Activated CD4-positive, alpha-beta T cell treated with anti-CD3 and anti-CD28 coated beads for 1 hour (primary cell): ENCODE measurements around the gene TAC1.
"Not testable (repeated sequence)": the region's sequence is repeated elsewhere in the genome, so short reads cannot be mapped to it uniquely, and the experiment has no call there.

ENCODE experiments used
- DNase-seq: peaks from one replicate; pipeline ENCODE4 v3.0.0-alpha.2; 2020

TAC1 gene, protein sequence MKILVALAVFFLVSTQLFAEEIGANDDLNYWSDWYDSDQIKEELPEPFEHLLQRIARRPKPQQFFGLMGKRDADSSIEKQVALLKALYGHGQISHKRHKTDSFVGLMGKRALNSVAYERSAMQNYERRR

DNA sequence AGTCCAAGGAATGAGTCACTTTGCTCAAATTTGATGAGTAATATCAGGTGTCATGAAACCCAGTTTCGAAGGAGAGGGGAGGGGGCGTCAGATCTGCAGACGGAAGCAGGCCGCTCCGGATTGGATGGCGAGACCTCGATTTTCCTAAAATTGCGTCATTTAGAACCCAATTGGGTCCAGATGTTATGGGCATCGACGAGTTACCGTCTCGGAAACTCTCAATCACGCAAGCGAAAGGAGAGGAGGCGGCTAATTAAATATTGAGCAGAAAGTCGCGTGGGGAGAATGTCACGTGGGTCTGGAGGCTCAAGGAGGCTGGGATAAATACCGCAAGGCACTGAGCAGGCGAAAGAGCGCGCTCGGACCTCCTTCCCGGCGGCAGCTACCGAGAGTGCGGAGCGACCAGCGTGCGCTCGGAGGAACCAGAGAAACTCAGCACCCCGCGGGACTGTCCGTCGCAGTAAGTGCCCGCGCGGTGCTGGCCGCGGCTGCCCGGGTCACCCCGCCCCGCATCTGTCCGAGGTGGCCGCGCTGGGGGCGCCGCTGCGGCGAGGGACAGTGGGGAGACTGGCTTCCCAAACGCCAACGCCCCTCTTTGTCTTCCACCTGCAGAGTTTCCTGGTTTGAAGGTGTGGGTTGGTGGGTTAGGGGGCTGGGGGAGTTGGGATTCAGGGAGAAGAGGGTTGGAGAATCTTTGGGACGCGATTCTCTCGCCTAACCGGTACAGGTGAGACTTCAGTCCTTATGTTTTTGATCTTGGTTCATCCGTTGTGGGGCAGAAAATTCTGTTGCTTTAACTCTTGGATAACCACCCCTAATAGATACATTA, at the start of gene TAC1:
Gene TAC1 (plus strand): TSS at position 351 of the 829 bp plus-strand sequence. CDS start 527 bp downstream, outside the sequence.
- DNase-seq: no peak

DNA sequence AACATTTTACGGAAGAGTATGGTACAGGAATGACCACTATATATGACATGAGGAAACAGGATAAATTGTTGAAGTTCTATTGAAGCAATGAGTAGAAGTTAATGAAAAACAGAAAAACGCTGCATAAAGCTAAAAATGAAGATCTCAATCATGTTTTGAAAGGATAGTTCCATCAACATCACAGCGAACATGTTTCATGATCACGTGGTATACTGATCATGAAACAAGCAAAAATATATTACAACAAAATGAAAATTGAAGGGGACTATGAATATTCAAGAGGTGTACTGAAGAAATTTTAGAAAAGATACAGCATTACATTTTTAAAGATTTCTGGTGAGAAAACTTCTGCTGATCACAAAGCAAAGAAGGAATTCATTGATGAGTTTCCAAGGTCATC, 45.9 kb upstream of the TAC1 start:
- no peak for DNase-seq

DNA sequence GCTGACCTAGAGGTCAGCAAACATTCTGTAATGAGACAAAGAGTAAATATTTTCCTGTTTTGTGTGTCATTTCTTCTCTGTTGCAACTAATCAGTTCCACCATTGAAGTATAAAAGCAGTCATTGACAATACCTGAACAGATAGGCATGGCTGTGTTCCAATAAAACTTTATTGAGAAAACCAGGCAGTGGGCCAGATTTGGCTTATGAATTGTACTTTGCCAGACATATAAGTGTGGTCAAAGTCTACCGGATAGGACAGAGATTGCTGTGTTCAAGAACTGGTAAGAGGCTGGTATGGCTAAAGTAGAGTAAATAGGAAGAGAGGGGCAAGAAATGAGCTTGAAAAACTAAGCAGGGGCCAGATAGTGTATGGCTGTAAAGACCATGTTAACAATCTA, 38.3 kb upstream of the TAC1 start:
- DNase-seq: no peak

DNA sequence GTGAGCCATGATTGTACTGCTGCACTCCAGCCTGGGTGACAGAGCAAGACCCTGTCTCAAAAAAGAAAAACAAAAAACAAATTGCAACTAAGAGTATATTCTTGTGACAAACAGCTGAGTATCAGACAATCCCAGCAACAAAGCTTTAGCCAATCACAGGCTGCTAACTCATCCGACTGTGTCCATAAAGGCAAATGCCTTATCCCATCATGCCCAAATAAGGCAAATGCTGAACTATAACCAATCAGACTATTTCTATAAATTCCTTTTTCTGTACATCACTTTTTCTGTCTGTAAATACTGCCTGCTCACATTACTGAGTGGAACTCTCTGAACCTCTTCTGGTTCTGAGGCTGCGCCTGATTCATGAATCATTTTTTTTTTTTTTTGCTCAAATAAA, 37.5 kb upstream of the TAC1 start:
- no peak for DNase-seq

DNA sequence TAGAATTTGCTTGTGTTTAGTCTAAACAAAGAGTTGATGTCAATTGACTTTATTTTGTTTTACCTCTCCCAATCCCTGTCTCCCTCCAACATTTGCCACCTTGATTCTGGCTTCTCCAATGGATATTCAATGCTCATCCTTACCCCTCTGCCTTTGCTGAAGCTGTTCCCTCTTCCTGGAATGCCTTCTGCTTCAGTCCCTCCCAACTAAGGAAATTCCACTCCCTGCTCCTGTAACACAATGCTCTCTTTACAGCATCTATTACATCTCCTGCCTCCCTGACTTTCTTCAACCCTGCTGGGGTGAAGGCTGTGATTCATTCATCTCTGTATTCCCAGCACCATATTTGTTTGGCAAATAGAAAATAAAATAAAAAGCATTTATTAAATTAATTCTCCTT, 34.5 kb upstream of the TAC1 start:
- DNase-seq: no peak

DNA sequence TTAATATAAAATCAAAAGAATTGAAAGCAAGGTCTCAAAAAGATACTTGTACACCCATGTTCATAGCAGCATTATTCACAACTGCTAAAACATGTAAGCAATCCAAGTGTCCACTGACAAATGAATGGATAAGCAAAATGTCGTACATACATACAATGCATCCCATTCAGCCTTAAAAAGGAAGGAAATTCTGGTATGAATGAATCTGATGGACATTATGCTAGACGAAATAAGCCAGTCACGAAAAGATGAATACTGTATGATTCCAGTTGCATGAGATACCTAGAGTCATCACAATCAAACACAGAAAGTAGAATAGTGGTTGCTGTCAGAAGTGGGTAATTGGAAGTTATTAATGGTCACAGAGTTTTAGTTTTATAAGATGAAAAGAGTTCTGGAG, 9.5 kb upstream of the TAC1 start:
- no peak for DNase-seq

DNA sequence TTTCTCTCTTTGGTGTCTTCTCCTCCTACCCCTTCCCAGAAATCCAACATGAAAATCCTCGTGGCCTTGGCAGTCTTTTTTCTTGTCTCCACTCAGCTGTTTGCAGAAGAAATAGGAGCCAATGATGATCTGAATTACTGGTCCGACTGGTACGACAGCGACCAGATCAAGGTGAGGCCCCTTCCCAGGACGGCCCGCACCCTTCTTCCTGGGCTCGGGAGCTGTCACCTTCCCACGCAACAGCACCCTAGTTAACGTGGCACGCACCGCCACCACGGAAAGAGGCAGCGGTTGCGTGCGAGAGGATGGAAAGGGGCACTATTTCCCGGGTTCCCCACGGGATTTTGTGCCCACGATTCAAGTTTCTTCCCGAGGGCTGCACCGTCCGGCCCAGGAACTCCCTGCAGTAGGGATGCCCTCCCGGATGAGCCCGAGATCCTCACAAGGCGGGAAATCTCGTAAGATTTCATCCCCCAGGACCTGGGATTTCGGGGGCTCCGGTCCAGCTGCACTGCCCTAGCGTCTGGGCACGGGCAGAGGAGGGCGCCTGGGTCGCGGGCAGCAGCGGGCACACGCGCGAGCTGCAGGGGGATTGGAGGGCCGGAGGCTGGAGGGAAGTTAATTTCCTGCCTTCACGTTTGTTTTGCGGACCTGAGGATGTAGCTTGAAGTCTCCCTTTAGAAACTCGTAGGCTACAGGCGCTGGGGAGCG, 834 bp downstream of the TAC1 start:
- DNase-seq: no peak

DNA sequence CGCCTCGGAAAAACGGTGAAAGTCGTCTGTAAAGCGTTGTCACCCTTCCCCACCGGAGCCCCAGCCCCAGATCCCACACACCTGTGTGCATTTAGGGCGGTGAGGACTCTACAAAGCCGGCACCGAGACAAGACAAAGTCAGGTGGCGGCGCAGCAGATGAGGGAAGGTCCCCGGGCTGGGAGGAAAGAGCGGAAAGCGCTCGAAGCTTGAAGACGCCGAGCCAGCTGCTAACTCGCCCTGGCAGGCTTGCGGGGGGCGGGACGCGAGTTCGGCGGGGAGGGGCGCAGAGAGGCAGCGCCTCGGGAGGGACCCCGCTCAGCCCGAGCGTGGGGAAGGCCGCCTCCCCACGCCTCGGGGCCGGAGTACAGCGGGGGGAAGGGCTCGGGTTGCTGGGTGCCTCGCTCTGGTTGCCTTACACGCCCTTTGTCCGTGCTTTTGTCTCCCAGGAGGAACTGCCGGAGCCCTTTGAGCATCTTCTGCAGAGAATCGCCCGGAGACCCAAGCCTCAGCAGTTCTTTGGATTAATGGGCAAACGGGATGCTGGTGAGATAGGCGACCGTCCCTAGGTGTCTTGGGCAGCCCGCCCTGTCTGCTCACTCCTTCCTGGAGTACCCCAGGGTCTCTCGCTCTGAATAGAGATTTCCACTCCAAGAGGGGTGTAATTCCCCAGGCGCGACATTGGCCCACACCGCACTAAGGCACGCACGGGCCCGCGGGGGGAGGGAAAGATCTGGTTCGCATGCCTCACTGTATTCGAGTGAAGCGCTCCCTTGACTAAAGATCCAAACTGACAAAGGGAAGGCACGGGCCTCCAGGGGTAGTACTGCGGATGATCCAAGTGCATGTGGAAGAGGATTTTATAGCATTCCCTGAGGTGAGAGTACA, 1.6 kb downstream of the TAC1 start:
- no peak for DNase-seq

DNA sequence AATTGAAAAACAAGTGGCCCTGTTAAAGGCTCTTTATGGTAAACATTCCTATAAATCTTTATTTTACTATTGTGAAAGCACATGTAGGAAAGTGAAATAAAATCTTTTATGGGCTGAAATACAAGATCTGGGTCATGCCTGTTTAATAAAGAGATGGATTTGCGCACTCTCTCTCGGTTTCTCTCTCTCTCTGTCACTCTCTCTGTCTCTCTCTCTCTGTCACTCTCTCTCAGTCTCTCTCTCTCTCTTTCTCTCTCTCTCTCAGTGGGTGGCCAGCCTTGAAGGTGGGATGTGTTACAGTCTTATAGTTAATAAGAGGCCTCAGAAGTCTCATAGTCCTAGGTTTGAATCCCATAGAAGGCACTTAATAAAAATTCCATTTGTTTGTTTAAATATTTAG, 2.4 kb downstream of the TAC1 start:
- no peak for DNase-seq

DNA sequence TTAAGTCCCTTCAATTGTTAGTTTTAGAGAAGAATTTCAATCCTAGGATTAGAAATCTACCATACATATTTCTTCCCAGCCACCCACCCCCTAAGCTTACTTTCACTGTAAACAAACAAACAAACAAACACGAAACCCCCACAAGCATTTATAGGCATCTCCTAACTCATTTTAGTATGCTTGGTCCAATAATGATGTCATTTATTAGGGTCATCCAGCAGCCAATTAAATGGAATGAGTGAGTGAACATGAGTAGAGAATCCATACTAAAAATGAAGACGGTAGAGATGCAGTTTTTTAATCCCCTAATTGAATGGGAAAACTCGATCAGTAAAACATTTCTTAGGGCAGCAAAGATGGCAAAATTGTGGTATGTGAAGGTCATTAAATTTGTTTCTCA, 3.2 kb downstream of the TAC1 start:
- no peak for DNase-seq

DNA sequence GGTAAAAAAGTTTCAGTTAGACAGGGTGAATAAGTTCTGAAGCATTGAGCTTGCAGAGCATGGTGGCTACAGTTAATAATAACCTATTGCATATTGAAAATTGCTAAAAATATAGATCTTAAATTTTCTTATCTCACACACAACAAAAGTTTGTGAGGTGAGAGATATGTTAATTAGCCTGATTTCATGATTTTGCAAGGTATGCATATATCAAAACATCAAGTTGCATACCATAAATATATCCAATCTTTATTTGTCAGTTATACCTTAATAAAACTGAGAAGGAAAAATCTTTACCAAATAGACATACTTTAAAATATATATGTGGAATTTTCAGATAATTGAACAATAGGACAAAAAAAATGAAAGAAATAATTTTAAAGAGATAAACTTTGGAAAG, 16.6 kb downstream of the TAC1 start:
- no peak for DNase-seq

DNA sequence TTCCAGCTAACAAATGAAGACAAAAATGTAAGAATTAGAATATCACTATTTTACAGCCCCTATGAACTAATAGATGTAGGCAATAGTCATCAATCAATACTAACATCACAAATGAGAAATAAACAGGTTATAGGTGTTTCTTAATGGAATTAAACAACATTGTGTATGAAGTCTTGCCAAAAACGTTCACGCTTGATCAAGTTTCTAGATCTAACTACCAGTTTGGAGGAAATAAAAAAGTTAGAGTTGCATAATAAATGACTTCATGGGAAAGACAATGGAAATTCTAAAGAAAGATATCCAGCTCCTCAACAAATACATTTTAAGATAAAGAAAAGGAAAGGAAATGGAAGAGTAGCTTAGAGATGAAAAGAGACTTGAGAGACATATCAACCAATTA, 19.7 kb downstream of the TAC1 start:
- no peak for DNase-seq

DNA sequence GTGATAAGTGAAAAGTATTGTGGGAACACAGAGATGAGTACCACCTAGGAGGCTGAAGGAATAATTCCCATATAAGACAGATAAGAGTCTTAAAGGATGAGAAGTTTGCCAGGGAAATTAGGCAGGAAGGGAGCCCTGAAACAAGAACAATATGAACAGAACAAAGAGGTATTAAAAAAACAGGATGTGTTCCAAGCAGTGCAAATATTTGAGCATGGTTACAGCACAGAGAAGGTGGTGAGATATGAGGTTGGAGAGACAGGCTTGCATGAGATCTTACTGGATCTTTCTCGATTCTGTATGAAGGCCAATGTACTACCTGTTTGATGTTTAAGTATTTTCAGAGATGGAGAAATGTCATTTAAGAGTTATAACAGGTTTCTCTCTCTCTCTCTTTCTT, 20.3 kb downstream of the TAC1 start:
- no peak for DNase-seq

DNA sequence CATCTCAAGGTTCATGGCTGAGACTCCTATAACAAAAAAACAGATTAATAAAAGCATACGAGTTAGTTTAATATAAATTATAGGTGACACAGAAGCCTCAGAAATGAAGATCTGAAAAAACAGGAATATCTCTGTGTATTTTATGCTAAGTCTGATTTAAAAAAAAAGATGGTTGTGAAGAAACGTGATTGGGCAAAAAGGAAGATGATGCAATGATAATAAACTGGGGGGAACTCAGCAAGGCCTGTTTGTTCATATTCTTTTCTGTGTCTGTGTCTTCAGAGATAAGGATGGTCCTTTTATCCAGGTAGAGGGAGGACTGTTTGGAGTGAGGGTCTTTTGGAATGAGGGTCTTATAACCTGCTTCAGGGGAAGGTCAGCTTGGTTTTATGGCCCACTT, 25.9 kb downstream of the TAC1 start:
- no peak for DNase-seq

DNA sequence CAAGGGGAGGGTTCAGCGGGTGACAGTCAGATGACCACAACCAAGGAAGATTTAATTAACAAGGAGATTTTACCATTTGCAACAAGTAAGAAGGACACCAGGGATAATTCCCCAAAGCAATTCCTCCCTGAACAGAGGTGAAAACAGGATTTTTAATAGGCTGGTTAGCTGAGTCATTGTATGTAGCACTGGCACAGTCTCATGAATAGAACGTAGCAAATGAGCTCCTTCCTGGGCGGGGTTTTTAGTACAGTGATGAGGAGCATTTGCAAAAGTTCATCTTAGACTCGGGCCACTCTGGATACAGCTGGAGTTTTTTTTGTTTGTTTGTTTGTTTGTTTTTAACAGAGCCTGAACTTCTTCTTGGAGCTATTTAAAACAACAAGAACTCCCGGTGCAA, 39.0 kb downstream of the TAC1 start:
- no peak for DNase-seq

DNA sequence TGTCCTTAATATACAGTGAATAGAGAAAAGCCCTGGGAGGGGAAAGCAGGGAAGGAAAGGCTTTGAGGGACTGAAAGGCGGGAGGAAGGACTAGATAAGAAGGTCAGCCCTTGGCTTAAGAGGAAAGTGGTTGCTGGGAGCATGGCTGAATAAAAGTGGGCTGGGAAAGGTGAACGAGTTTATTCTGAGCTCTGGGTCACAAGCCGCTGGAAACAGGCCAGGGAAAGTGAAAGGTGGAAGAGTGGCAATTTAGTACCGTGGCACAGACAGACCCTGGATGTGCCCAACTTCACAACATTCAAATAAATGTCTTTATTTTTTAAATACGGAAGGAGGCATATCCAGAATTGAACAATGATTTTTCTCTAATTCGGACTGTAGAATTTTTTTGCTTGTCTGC, 39.7 kb downstream of the TAC1 start:
- DNase-seq: no peak

DNA sequence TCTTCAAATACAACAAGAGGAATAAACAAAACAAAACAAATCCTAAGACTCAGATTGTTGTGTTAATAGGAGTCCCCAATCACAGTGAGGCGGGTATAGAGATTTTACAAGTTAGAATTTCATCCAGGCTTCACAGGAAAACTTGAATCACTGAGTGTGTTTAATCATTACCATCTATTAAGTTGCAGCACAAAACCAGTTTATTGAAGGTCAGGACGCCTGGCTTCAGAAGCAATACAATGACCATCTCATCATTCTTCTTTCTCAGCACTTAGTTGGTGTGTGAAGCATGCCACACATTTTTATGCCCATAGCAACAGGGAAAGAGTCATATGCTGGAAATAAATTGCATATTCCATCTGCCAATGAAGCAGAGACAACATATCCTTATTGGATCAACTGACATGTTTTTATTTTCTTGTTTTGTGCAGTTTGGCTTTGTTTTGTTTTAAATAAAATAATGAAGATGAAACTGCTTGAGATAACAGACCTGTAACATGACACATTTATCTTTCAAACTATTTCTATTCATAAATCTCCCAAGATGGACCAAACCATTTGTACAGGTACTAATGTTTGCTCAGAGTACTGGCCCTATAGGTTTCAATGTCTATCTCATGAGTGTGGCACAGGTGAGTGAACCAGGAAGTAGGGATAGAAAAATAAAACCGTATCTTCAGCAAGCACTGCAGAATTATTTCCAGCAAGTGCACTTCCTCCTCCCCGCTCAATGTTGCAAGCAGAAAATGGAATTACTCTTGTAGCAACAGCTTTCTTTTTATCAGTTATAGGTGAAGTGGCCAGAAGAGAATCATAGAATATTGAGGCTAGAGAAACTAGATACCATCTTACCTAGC, 40.4 kb downstream of the TAC1 start:
- DNase-seq: no peak

DNA sequence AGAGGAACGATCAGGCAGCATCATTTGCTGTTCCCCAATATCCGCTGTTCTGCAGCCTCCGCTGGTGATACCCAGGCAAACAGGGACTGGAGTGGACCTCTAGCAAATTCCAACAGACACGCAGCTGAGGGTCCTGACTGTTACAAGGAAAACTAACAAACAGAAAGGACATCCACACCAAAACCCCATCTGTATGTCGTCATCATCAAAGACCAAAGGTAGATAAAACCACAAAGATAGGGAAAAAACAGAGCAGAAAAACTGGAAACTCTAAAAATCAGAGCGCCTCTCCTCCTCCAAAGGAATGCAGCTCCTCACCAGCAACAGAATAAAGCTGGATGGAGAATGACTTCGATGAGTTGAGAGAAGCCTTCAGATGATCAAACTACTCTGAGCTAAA, 54.5 kb downstream of the TAC1 start:
- not testable (repeated sequence) for DNase-seq
